HG03565 (cell line): Measurements from ENCODE around the gene EHBP1.

Source experiments
- ATAC-seq: cut with Tn5 transposase; IDR thresholded peaks from one replicate; pipeline ENCODE4 v1.9.1; 2021; ENCODE audit warnings: mild to moderate bottlenecking, moderate library complexity; ENCODE audit not compliant: unreplicated experiment

Gene EHBP1

DNA sequence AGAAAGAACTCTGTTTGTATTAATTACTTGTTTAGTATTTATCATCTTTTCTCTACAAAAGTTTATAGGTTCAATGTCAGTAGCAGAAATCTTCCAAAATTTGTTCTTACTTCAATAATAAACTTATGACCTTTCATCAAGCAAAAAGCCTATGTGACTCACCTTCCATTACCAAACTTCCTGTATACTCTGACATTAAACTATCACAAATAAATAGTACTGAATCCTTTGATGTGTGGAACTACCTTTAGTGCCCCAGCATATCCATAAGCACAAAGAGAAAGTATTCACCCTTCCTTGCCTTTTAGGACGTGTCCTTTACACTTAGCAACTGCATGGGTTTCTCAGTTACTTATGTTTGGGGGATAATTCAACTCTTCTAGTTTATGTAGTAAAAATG lies 166.0 kb downstream of the EHBP1 start:
- ATAC-seq, result no peak

DNA sequence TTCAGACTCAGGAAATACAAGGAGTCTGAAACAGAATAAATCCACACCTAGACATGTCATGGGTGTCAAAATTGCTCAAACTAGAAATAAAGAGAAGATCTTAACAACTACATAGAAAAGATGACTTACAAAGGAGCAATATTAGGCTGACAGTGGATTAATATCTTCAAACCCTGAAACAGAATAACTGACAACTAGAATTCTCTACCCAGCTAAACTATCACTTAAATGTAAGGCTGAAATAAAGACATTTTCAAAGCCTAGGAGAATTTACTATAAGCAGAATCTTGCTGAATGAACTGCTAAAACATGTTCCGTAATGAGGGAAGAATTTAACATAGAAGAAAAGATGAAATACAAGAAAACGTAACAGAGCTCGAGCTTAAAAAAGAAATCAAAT lies 168.1 kb downstream of the EHBP1 start:
- ATAC-seq, result no peak

DNA sequence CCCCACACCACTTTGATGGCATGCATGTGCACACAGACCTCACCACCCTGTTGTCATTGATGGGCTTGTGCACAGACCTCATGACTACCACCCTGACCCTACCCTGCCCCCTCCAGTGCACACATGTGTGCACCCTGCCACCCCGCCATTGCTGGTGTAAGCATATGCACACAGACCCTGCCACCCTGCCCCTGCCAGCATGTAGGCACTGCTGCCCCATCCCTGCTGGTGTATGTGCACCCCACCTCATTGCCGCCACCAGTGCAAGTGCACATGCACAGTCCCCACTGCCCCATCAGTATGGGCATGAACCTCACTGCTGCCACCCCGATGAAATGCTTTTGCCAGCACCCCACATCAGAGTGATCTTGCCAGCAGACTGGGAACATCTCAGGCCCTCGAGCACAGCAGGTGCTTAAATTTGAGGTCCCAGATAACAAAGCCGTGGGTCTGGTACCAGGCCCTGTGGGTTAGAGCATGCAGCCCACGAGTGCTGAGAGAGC lies 169.4 kb downstream of the EHBP1 start:
- no peak for ATAC-seq

DNA sequence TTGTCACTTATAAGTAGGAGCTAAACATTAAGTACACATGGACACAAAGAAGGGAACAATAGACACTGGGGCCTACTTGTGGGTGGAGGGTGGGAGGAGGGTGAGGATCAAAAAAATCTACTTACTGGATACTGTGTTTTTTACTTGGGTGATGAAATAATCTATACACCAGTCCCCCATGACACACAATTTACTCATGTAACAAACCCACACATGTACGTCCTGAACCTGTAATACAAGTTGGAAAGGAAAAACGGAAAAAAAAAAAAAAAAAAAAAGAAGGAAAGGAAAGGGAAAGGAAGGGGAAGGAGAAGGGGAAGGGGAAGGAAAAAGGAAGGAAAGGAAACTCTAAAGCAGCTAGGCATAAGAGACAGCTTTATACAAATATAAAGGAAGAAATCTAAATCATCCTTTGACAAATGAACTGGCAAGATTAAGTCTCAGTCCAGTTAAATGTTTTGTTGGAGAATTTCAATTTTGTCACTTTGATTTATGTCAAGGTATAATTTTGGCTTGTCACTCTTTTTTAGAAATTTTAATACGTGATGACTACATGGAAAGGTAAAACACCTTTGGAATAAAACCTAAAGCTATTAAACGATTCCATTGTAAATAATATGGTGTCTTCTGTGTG lies 175.8 kb downstream of the EHBP1 start:
- ATAC-seq, result no peak

DNA sequence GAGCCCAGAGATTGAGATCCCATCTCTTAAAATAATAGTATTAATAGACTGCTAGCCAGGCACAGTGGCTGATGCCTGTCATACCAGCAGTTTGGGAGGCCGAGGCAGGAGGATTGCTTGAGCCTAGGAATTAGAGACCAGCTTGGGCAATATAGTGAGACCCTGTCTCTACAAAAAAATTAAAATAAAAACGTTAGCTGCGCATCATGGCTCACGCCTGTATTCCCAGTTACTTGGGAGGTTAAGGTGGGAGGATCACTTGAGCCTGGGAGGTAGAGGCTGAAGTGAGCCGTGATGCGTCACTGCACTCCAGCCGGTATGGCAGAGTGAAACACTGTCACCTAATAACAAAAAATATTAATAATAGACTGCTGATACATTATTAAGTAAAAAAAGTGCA lies 178.1 kb downstream of the EHBP1 start:
- no peak for ATAC-seq

DNA sequence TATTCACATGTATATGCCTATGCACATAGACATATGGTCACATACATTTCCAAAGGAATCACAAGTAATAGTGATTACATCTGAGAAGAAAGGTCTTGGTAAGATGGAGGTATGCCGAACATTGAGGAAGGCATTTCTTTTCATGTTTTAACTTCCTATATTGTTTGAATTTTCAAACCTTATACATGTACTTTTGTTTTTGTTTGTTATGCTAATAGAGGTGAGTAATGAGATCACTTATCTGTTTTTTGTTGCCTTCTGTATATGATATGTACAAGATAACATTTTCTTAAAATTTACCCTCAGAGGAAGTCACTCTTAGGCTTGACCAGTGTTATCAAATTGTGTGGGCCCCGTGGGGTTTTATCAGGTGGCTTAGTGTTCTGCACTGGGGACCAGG lies 178.6 kb downstream of the EHBP1 start:
- no peak for ATAC-seq

DNA sequence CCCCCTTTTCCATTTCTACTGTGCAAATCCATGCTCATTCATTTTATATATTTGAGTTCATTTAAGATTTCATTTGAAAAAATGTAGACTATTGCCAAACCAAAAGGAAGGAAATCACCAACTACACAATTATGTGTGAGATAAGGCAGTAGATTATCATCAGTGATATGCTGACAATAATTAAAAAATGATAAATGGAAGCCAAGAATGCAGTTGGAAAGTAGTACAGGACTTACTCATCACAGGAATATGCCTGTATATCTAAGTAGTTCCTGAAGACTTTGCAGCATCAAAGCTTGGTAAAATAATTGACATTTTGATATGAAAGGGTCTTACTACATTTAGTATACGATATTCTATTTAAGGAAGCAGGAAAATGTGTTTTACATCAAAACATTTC lies 179.0 kb downstream of the EHBP1 start:
- ATAC-seq, result no peak

DNA sequence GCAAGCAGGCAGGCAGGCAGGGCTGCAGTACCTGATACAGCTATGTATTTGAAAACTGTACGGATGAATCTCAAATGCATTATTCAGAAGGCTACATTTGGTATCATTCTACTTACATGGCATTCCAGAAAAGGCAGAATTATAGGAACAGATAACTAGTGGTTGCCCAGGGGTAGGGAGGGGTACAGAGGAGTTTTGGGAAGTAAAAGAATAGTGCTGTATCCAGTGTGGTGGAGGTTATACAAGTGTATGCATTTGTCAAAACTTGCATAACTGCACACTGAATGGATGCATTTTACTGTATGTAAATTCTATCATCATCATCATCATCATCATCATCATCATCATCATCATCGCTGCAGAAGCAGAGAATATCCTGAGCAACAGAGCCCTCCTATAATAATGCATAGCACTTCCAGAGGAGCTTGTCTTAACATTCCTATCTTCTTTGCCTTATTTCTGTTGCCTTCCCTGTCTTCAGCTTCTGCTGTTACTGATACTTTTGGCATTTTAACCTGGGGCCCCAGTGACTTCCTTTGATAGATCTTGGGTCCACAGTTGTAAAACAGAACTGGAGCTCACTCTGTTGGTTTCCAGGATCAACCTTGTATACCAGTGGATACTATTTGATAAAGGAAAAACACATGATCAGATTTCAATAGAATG lies 189.6 kb downstream of the EHBP1 start:
- ATAC-seq, result no peak

DNA sequence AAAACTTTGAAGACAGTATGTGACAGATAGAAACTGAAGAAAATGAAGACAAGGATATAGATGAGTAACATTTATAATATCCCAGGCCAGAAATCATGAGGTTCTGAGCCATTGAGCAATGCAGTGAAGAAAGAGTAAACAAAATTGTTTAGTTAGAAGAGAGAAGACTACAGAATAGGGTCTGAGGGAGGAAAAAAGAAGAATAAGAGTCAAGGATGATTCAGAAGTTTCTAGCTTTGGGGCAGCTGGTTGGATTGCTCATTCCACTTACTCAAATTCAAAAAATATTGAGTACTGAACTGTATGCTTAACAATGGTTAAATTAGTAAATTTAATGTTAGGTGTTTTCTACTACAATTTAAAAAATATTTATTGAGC lies 190.1 kb downstream of the EHBP1 start:
- no peak for ATAC-seq

DNA sequence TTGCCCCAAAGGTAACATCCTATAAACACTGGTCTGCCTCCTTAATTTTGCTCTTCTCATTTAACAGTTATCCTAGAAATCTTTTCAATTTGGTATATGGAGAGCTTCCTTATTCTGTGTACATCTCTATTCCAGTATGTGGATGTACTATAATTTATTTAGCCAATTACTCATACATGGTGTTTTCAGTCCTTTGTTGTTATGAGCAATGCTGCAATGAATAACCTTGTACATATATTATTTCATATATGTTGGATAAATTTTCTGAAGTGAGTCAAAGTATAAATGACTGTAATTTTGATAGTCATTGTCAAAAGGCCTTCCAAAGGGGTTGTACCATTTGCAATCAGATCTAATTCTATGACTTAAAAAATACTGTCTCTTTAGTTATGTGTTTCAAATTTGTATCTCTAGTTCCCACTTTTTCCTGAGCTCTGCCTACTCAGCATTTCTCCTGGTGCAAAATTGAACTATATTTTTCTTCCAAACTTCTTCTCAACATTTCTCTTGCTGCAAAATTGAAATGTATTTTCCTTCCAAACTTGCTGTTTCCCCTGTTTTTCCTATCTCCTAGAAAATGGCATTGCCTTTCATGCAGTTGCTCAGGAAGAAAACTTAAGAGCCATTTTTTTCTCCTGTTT lies 191.8 kb downstream of the EHBP1 start:
- ATAC-seq, result no peak

DNA sequence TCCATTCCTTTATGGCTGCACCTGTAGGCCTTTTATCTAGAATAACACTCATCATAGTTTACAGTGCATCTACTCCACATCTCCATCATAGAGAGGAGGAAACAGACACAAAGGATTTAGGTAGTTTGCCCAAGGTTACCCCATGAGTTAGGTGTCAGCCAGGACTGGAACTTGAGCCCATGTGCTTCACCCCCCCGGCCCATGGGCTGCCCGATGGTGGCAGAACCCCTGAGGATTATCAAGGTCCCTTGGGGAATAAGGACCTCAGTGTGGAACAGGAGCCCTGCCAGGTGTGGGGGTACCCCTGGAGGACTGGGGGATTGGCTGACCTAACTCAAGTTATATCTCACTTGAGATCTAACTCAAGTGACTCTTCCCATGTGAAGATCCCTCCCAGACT lies 198.8 kb downstream of the EHBP1 start:
- no peak for ATAC-seq

DNA sequence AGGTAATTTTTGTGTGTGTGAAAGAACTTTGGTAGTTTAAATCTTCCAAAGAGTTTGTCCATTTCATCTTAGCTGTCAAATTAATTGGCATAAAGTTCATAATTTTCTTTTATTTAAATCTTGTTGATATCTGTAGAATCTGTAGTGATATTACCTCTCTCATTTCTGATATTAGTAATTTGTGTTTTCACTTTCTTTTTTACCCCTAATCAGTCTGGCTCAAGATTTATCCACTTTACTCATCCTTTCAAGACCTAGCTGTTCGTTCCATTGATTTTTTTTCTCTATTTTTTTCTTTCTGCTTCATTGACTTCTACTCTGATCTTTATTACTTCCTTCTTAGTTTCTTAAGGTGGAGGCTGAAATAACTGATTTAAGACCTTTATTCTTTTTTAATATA lies 202.6 kb downstream of the EHBP1 start:
- no peak for ATAC-seq

DNA sequence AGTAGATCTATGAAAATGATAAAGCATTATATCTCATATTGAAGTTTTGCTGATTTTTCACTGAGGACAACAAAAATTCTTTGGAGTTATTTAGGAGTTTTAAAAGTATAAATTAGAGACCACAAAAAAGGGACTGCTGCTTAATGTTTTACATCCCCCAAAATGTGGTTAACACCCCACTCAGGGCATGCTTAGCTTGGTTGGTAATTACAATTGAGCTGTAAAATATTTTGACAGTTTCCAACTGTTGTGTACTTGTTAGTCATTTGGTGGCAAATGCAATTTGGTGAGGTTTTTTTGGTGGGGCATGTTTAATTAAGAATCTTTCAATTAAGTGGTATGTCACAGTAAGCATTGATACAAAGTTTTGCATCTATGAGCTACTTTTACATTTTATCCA lies 207.8 kb downstream of the EHBP1 start:
- ATAC-seq, result no peak

DNA sequence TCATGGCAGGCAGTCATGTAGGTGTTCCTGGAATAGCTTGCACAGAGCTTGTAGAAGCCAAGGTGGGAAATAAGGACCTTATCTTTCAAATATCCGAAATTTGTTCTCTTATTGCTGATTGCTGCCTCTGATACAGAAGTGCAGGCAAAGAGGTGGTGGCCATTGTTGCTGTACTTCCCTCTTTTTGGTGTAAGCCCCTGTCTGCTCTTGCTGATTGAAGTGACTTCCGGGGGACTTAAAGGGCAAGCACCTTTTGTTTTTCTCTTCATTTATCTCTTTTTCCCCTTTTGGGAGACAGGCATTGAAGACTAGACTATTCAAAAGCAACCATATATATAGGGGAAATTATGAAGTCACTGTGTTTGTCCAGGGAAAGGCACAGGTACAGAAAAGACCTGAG lies 213.5 kb downstream of the EHBP1 start:
- no peak for ATAC-seq

DNA sequence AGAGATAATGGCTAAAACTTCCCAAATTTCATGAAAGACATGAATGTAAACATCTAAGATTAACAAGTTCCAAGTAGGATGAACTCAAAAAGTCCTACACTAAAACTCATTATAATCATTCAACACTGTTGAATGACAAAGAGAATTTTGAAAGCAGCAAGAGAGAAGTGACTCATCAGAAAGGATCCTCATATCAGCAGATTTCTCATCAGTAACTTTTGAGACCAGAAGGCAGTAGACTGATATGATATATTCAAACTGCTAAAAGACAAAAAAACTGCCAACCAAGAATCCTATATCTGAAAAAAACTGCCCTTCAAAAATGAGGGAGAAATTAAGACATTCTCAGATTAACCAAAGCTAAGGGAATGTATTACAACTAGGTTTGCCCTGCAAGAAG lies 214.6 kb downstream of the EHBP1 start:
- no peak for ATAC-seq

DNA sequence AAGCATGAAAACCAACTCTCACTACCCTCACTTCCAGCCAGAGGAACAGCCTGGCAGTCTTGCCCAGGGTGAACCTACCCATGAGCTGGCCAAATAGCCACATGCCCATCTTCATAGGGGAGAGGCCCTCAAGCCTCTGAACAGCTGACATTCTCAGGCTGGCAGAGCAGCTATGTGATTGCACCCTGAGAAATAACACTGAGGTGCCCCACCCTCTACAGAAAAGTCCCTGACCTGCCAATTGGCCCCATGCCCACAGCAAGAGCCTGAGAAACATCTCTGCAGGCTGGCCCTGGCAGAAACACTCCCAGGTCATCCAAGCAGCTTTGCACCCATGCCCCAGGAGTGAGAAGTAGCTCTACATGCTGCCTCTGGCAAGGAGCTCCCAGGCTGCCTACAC lies 217.7 kb downstream of the EHBP1 start:
- ATAC-seq, result no peak

DNA sequence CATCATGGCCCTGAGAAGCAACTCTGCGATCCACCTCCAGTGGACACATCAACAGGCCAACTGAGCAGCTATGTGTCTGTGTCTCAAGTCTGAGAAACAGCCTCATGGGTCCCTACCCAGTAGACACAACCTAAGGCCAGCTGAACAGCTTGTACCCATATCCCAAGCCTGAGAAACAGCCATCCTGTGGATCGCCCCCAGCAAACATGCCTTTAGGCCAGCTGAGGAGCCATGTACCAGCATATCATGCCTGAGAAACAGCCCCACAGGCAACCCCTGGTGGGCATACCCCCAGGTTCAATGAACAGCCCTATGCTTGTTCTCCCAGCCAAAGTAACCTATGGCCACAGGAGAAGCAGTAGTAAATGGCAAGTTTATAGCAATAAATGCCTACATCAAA lies 218.4 kb downstream of the EHBP1 start:
- ATAC-seq, result no peak

DNA sequence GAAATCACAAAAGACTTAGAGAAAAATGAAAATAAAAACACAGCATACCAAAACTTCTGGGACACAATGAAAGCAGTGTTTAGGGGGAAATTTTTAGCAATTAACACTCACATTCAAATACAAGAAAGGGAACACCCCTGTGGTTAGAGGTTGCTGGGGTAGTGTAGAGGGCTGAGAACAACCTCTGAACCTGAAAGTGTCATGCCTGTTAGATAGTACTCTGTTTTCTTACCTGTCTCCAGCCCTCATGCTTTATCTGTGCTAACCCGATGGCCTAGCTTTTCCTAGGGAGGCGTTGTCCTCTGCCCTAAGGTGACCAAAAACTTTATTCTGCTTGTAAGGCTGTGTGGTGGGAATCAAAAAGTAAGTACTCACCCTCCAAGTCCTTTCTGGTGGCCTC lies 222.5 kb downstream of the EHBP1 start:
- no peak for ATAC-seq

DNA sequence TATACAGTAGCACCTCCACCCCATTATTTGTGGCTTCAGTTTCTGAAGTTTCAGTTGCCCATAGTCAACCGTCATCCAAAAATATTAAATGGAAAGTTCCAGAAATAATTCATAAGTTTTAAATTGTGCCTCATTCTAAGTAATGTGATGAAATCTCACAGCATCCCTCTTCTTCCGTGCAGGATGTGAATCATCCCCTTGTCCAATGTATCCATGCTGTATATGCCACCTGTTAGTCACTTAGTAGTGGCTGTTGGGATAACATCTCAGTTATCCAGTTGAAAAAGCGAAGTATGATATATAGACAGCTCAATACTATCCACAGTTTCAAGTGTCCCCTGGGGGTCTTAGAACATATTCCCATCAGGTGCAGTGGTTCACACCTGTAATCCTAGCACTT lies 226.0 kb downstream of the EHBP1 start:
- no peak for ATAC-seq

DNA sequence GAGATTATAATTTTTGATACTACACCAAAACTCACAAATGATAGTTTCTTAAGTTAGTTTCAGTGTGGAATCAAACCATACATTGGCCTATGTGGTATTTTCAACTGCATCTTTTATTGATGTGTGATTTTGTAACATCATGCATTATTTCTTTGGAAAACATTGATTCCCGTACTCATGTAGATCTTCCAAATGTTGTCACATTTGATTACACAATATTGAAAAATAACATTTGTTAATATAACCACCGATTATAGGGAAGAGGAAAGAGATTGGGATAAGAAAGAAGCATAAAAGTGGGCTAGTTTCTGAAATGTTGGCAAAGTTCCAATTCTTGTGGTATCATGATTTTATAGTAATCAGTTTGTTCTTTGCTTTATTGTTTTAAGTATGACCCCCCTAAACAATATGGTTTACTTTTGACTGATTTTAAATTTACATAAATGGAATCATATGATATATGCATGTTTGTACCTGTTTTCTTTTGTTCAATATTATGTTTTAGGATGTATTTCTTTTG lies 227.9 kb downstream of the EHBP1 start:
- ATAC-seq, result no peak

DNA sequence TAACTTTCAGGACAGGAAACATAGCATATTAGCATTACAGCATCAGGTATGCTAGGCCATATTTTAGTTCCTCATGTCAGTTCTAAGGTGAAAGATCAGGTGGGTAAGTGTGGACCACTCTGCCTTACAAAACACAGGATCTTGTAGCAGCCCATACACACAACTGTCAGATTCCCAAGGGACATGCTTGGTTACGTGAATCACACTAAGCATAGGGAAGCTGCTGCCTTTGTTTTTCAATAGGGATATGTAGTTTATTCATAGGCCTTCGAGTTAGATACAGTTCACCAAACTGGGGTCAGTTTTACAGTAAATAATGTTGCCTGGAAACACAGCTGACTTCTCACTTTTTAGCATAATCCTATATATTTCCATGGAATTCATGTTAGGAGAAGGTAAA lies 229.0 kb downstream of the EHBP1 start:
- ATAC-seq, result no peak

DNA sequence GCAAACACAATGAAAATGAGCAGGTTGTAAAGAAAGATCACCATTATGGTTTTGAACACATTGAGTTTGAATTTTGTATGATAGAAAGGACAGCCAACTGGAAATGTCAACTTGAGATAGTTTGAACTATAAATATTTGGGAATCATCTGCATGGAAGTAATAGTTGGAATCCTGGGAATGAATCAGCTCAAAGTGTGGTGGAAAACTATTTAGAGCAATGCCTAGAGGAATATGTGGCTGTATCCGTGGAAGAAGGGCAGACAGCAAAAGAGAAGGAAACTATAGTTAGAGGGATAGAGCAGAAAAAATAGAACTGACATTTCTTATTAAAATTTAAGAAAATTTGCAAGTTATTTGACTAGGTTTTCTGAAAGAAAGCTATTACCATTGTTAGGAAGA lies 232.6 kb downstream of the EHBP1 start:
- no peak for ATAC-seq
